ENCODE measurements around the gene SH2D4B.

The SH2D4B gene

DNA sequence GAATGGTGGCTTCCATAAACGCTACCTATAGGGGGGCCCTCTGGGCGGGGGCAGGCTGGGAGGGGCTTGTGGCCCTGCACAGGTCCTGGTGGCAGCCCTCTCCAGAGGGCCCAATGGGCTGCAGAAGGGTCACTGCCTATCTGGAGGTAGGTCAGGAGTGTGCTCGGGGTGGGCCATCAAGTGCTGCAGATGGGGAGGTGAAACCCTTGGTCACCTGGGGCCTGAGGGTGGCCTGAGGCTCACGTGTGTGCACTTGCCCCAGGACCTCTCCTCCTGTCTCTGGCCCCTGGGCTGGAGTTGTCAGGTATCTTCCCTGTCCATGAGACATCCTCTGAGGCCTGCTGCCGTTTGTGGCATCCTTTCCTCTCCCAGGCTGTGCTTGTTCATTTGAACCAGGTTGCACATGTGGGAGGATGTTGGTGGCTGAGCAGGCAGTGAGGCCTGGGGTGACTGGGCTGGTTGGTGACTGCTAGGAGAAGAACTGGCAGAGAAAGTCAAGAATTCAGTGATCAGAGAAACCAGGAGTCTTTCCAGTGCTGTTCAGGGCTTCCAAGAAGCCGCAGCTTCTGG, 21.1 kb upstream of the SH2D4B start:
- peaks cover 37% of the 10 kb centered on the region for H3K4me1 Mint-ChIP-seq
- peak overlapping the region; percentile 84 for H3K27ac Mint-ChIP-seq
- ATAC-seq (no peak), DNase-seq (ENCODE audit: low spot score in 2 of 2) (no peak)
- H3K36me3 Mint-ChIP-seq, result peaks cover 89% of the 10 kb centered on the region
- H3K4me3 Mint-ChIP-seq, result no peak overlapping the region
- H3K9me3 Mint-ChIP-seq, result no peaks in the 10 kb centered on the region

DNA sequence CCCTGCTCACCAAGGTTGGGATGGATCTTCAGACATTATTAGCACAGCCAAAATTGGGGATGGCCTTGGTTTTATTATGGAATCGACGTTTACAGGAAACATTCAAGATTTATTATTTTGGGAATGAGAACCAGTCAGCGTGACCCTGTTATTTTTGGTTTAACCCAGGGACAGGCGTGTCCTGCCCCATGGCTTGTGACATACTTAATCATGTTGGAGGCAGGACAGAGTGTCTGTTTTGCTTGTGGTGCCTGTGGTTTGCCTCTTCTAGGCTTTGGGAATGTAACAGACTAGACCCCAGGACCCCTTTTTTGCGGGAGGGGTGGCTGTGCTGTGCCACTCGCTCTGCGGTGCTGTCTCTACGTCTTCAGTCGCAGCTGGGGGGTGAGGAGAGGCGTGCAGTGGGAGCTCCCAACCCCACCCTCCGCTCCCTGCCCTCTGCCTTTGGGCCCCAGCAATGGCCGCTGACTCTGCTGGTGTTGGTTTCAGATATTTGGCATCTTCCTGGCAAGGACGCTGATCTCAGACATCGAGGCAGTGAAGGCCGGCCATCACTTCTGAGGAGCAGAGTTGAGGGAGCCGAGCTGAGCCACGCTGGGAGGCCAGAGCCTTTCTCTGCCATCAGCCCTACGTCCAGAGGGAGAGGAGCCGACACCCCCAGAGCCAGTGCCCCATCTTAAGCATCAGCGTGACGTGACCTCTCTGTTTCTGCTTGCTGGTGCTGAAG, 20.1 kb upstream of the SH2D4B start:
- H3K4me1 Mint-ChIP-seq, result peaks cover 33% of the 10 kb centered on the region
- no peak overlapping the region for H3K4me3 Mint-ChIP-seq
- ATAC-seq (no peak), DNase-seq (ENCODE audit: low spot score in 2 of 2) (no peak)
- peaks cover 79% of the 10 kb centered on the region for H3K36me3 Mint-ChIP-seq
- H3K9me3 Mint-ChIP-seq, result no peaks in the 10 kb centered on the region
- H3K27ac Mint-ChIP-seq, result peak overlapping the region; percentile 84

DNA sequence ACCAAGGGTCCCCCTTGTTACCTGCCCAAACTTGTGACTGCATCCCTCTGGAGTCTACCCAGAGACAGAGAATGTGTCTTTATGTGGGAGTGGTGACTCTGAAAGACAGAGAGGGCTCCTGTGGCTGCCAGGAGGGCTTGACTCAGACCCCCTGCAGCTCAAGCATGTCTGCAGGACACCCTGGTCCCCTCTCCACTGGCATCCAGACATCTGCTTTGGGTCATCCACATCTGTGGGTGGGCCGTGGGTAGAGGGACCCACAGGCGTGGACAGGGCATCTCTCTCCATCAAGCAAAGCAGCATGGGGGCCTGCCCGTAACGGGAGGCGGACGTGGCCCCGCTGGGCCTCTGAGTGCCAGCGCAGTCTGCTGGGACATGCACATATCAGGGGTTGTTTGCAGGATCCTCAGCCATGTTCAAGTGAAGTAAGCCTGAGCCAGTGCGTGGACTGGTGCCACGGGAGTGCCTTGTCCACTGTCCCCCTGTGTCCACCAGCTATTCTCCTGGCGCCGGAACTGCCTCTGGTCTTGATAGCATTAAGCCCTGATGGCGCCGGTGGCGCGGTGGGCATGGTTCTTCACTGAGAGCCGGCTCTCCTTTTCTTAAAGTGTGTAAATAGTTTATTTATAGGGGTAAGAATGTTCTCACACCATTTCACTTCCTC, 19.4 kb upstream of the SH2D4B start:
- Mint-ChIP-seq H3K27ac (peak overlapping the region; percentile 84), H3K4me3 (no peak overlapping the region), H3K9me3 (no peaks in the 10 kb centered on the region), H3K36me3 (peaks cover 72% of the 10 kb centered on the region), H3K4me1 (peaks cover 33% of the 10 kb centered on the region)
- no peak for ATAC-seq
- no peak for DNase-seq (ENCODE audit: low spot score in 2 of 2)

DNA sequence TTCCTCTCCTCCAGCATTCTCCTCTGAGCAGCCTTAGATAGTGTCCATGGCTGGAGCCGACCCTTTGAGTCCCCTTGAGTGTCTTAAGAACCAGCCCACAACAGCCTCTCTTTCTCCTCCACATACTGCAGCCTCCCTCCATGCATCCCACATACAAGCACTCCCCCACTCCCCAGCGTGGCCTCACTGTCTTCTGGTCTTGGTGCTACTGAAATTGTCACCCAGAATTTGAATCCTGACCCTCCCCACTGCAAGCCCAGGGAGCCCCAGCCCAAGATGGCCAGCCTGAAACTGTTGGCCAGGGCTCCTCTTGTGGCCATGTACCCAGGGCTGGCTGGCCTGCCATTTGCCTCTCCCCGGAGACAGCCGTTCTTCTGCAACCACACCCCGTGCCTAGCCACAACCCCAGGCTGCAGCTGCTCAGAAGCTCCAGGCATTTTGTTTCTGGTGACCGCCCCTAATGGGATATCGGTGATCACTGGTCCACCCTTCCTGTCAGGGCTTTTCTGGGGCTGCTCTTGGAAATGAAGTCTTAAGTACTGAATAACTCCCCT, 18.8 kb upstream of the SH2D4B start:
- Mint-ChIP-seq H3K4me3 (no peak overlapping the region), H3K27ac (peak overlapping the region; percentile 84), H3K36me3 (peaks cover 66% of the 10 kb centered on the region), H3K9me3 (no peaks in the 10 kb centered on the region), H3K4me1 (peaks cover 35% of the 10 kb centered on the region)
- DNase-seq (ENCODE audit: low spot score in 2 of 2) (no peak), ATAC-seq (no peak)

DNA sequence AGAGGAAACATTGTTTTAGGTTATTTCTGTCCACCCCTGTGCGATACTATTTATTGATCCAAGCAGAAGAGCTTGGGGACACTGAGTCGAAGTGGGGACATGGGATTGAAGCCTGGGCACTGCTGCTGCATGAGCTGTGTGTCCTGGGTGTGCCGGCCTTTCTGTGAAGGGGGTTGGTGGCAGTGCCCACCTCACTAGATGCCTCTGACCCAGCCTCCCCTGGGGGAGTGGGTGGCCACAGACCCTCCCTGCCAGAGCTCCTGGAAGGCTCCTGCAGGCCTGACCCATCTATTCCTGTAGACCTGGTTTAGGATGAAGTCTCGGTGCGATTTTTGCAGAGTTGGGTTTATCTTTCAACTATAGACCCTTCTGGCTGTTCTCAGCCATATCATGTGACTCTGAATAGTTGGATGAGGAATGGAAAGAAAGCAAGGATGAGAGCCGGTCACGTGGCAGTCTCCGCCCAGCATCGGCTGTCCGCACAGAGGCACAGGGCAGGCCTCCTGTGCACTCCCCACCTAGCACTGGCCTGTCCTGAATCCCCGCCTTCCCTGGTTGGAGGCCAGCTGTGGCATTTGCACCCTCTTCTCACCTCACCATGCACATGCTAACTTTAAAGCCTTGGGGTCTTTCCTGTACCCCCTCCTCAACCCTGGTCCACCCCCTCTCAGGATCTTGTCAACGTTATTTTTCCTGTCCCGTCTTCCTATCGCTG, 17.6 kb upstream of the SH2D4B start:
- Mint-ChIP-seq H3K36me3 (peaks cover 65% of the 10 kb centered on the region), H3K4me3 (no peak overlapping the region), H3K9me3 (no peaks in the 10 kb centered on the region), H3K4me1 (peaks cover 38% of the 10 kb centered on the region), H3K27ac (peak overlapping the region; percentile 81)
- DNase-seq (ENCODE audit: low spot score in 2 of 2), result no peak
- no peak for ATAC-seq

DNA sequence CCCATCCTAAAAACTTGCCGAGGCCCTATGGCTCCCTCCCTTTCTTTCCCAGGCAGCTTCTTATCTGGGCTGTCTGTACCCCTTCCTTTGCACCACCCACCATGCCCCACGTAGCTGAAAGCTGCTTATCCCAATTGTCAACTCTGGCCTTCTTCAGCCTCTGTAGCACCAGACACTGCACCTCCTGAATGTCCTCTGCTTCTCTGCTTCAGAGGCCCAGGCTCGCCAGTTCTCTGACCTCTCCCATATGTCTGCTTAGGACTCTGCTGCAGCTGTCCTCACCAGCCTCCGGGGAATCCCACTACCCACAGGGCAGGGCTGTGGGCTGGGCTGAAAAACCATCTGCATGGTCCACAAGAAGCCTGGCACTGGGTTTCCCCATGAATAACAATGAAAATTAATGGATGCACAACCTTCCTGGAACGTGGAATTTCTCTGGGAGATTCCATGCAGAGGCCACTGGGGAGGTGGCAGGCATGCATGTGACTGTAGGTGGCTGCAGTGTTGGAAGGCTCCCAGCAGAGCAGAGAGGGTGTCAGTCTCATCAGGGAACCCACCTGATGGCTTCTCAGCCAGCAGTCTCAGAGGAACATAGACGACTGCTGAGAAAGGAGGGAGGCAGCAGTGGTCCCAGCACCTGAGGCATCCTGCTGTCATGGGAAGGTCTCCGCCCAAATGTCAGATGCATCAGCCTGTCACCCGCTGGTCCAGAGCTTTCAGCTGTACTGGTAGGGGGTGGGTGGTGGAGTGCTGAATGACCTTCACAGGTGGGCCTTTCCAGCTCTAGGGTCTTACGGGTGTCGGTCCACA, 16.8 kb upstream of the SH2D4B start:
- Mint-ChIP-seq H3K27ac (peak overlapping the region; percentile 81), H3K4me3 (no peak overlapping the region), H3K36me3 (peaks cover 65% of the 10 kb centered on the region), H3K9me3 (no peaks in the 10 kb centered on the region), H3K4me1 (peaks cover 41% of the 10 kb centered on the region)
- ATAC-seq (no peak), DNase-seq (ENCODE audit: low spot score in 2 of 2) (no peak)

DNA sequence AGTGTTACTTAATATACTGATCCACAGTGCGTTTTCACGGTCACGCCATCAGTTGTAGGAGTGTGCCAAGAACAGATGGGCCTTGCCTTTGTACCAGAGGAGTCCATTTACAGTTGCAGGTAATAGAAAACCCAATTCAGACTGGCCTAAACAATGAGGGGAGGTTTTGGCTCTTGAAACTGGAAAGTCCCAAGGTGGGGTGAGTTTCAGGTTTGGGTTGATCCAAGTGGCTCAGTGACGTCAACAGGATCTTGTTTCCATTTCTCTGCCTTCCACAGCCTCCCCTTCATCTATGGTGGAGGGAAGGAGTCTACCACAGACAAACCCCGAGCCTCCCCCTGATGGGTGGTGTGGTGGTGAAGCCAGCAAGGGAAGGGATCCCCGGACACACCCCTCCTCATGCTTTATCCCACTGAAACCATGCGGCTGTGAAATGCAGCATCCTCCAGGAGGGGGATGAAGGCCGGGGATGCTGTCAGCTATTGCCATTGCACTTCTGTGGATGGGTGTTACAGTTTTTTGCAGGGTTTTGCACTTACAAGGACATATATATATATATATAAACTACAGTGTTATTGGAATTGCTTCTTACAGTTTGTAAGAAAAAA, 14.8 kb upstream of the SH2D4B start:
- H3K36me3 Mint-ChIP-seq, result peaks cover 58% of the 10 kb centered on the region
- peaks cover 45% of the 10 kb centered on the region for H3K4me1 Mint-ChIP-seq
- DNase-seq (ENCODE audit: low spot score in 2 of 2) (no peak), ATAC-seq (no peak)
- peak overlapping the region; percentile 71 for H3K27ac Mint-ChIP-seq
- no peaks in the 10 kb centered on the region for H3K9me3 Mint-ChIP-seq
- H3K4me3 Mint-ChIP-seq, result no peak overlapping the region

DNA sequence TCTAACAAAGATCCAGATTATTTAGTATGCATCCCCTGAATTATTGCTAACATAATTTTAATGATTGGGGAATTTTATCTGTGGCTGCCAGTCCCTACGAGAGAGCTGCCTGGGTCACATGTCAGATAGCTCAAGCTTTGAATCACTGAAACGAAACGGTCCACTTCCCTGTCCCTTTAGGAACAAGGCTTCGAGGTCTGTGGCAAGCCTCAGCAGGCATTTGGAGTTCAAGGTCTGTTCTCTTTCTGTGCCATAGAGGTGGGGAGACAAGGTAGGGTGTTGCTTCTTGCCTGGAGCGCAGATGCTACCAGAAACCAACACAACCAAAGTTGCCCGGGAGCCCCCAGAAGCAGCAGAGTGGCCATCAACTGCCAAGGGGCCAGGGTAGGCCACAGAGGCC, 13.9 kb upstream of the SH2D4B start:
- Mint-ChIP-seq H3K9me3 (no peaks in the 10 kb centered on the region), H3K4me1 (peaks cover 37% of the 10 kb centered on the region), H3K36me3 (peaks cover 55% of the 10 kb centered on the region), H3K27ac (peak overlapping the region; percentile 71), H3K4me3 (no peak overlapping the region)
- ATAC-seq, result no peak
- DNase-seq (ENCODE audit: low spot score in 2 of 2), result no peak

DNA sequence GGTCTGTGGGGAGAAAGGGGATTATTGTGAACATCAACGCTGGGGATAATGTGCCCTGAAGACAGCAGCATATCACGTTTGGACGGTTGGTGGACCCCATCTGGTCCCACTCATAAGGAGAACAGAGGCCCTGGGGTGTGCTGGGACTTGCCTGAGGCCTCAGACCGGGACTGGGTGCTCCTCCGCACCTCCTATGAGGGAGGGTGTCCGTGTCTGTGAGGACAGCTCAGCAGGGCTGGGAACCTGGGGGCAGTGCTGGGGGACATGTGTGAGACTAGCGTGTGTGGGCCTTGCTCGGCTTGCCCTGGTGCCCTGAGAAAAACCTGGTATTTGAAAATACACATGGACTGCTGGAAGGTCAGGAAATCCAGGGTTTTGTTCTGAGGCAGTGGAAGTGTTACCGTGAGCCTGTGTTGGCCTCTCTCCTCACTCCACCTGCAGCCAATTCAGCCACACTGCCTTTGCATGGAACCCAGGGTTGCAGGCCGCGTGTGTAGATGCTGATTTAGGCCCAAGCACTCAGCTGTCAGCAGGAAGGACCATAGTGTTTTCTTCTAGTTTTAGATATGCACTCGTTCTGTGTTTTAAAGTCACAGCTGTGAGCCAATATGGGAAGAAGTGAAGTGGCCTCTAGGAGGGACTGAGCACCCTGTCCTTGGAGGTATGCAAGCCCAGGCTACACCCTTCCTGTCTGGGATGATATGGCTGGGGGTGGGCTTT, 13.4 kb upstream of the SH2D4B start:
- Mint-ChIP-seq H3K27ac (peak overlapping the region; percentile 71), H3K4me3 (no peak overlapping the region), H3K36me3 (peaks cover 50% of the 10 kb centered on the region), H3K4me1 (peaks cover 40% of the 10 kb centered on the region), H3K9me3 (no peaks in the 10 kb centered on the region)
- ATAC-seq (no peak), DNase-seq (ENCODE audit: low spot score in 2 of 2) (no peak)

DNA sequence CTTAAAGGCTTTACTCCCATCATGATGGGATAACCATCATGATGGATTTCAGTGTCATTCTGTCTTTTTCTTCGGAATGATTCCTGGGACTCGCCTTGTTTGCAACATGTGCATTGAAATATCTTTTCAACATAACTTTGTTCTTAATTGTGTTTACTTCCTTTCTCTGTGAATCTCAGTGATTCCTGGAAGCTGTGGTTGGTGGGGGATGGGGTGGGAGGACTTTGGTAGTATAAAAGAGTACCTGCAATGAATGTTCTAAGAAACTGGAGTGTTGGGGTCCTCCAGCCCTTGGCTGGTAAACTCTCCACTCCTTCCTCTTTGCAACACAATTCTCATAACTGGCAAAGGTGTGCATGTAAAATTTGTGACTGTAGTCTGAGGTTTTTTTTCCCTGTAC, 11.5 kb upstream of the SH2D4B start:
- no peak for DNase-seq (ENCODE audit: low spot score in 2 of 2)
- Mint-ChIP-seq H3K9me3 (no peaks in the 10 kb centered on the region), H3K4me1 (peaks cover 49% of the 10 kb centered on the region), H3K4me3 (no peak overlapping the region), H3K36me3 (peaks cover 34% of the 10 kb centered on the region), H3K27ac (peak overlapping the region; percentile 71)
- no peak for ATAC-seq

DNA sequence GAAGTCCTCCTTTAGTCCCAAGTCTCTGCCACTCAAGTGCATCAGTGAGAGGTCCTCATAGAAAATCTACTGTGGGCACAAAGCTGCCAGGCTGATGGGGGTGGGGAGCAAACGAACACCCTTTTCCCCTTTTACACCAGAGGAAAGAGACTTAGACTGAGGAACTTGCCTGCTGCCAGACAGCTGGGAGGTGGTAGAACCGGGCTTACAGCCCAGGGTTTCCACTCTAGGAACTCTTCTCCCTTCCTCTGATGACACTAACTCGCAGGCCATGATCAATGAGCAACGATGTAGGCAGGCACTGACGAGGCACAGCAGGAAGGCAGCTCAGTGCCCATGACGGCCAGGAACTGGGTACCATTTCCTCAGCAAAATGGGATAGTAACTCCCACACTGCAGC, 11.0 kb upstream of the SH2D4B start:
- ATAC-seq (no peak), DNase-seq (ENCODE audit: low spot score in 2 of 2) (no peak)
- H3K4me3 Mint-ChIP-seq, result no peak overlapping the region
- H3K9me3 Mint-ChIP-seq, result no peaks in the 10 kb centered on the region
- peaks cover 52% of the 10 kb centered on the region for H3K4me1 Mint-ChIP-seq
- peak overlapping the region; percentile 71 for H3K27ac Mint-ChIP-seq
- H3K36me3 Mint-ChIP-seq, result peaks cover 34% of the 10 kb centered on the region

DNA sequence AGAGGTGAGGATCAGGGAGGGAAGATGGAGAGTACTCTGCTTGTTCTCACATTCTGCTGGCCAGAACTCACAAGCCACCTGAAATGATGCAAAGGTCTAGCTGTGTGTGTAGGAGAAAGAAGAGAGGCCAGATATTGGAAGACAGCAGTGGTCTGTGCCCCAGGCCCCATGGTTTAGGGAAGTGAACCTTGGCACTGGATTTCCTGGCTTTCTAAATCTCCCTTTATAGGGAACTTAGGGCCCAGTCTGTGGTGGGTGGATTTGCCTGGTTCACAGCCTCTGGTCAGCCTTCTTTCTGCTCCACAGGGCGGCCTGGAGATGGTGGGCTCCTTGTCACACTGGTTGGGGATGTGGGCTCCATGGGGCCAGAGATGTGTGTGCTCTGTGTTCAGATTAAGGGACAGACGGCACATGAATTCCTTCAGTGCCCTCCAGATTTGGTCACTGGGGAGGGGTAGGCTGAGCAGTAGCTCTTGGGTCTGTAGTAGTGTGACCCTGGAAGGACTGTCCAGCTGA, 9.5 kb upstream of the SH2D4B start:
- Mint-ChIP-seq H3K4me3 (no peak overlapping the region), H3K4me1 (peaks cover 56% of the 10 kb centered on the region), H3K36me3 (peaks cover 34% of the 10 kb centered on the region), H3K9me3 (no peaks in the 10 kb centered on the region), H3K27ac (peak overlapping the region; percentile 71)
- no peak for DNase-seq (ENCODE audit: low spot score in 2 of 2)
- ATAC-seq, result no peak

DNA sequence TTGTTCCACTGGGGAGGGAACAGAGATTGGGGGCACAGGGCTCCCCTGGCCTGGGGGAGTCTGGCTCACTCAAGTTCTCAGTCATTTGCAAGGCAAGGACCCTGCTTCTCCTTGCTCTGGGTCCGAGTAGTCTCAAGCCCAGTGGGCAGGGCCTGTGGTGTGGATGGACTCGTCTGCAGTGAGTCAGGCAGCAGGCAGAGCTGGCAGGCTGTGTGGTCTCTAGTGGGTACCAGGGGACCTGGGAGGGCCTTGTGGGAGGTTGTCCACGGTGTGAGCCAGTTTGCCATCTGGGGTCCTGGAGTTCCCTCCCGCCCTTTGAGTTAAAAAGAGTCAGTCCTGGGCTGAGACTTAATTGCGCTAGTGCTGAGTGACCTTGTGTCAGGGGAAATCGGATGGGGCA, 8.8 kb upstream of the SH2D4B start:
- Mint-ChIP-seq H3K36me3 (peaks cover 34% of the 10 kb centered on the region), H3K9me3 (no peaks in the 10 kb centered on the region), H3K4me1 (peaks cover 53% of the 10 kb centered on the region), H3K4me3 (peak overlapping the region; percentile 59), H3K27ac (peak overlapping the region; percentile 90)
- DNase-seq (ENCODE audit: low spot score in 2 of 2), result no peak
- ATAC-seq, result no peak

DNA sequence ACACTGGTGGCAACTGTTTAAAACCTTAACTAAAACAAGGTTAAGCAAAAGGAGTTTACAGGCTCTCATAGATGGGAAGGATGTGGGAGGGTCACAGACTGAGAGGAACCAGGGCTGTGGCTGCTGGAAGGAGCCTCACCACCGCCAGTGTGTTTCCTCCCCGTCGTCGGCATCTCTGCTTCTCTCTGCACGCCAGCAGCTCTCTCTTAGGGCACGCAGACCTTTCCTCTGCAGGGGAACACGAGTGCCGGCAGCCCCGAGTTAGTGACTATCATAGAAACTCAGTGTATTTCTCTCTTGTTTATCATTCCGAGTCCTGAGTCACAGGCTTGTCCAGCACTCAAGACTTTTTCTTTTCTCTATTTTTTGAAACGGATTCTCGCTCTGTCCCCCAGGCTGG, 8.1 kb upstream of the SH2D4B start:
- DNase-seq (ENCODE audit: low spot score in 2 of 2) (no peak), ATAC-seq (peak; percentile 59)
- Mint-ChIP-seq H3K36me3 (peaks cover 28% of the 10 kb centered on the region), H3K4me3 (peak overlapping the region; percentile 59), H3K27ac (peak overlapping the region; percentile 90), H3K4me1 (peaks cover 46% of the 10 kb centered on the region), H3K9me3 (no peaks in the 10 kb centered on the region)

All from stimulated activated effector memory CD8-positive, alpha-beta T cell treated with anti-CD3 and anti-CD28 coated beads, Interleukin-12 subunit alpha, Interleukin-12 subunit beta, amount 100 ng/mL, for 72 hours (primary cell).